ENCODE results near the gene MRM3. TPM values are rescaled to one million over a fixed set of nuclear protein-coding genes. Genes with fewer than 3 reads are reported as not detected.

The MRM3 gene
- total and polyA plus RNA-seq, 2 donors (not counting 3 experiments of a cell fraction or from before 2014, with no cell fraction given) = 17.1 to 19.2 TPM

GRCh38 chr17:802481-802880 lies 20.3 kb downstream of the MRM3 start:
- TF ChIP-seq EZH2 (IDR thresholded peaks at IDR 0.05; ENCODE audit: borderline replicate concordance, low read depth, low read length, severe bottlenecking) (no peak), GATA2 (IDR thresholded peaks at IDR 0.05; ENCODE audit: insufficient read depth, insufficient read length, low read depth, low read length) (no peak), MYC (IDR thresholded peaks at IDR 0.05; ENCODE audit: low read depth, low read length) (no peak), FOS (IDR thresholded peaks at IDR 0.05; ENCODE audit: borderline replicate concordance, insufficient read depth, low read length) (no peak), POLR2AphosphoS5 (IDR thresholded peaks at IDR 0.05; ENCODE audit: insufficient read depth, low read depth, low read length) (no peak), JUN (IDR thresholded peaks at IDR 0.05; ENCODE audit: borderline replicate concordance, insufficient read depth, insufficient read length, low read depth) (no peak), POLR2A (IDR thresholded peaks at IDR 0.05; ENCODE audit: low read depth, low read length) (no peak)
- TF ChIP-seq, protein P1, sequence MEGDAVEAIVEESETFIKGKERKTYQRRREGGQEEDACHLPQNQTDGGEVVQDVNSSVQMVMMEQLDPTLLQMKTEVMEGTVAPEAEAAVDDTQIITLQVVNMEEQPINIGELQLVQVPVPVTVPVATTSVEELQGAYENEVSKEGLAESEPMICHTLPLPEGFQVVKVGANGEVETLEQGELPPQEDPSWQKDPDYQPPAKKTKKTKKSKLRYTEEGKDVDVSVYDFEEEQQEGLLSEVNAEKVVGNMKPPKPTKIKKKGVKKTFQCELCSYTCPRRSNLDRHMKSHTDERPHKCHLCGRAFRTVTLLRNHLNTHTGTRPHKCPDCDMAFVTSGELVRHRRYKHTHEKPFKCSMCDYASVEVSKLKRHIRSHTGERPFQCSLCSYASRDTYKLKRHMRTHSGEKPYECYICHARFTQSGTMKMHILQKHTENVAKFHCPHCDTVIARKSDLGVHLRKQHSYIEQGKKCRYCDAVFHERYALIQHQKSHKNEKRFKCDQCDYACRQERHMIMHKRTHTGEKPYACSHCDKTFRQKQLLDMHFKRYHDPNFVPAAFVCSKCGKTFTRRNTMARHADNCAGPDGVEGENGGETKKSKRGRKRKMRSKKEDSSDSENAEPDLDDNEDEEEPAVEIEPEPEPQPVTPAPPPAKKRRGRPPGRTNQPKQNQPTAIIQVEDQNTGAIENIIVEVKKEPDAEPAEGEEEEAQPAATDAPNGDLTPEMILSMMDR (IDR thresholded peaks at IDR 0.05; ENCODE audit: extremely low read depth in 1 of 2, insufficient read depth in 1 of 2, low read depth in 1 of 2, low read length in 2 of 2) = no peak
- TF ChIP-seq, protein P2, sequence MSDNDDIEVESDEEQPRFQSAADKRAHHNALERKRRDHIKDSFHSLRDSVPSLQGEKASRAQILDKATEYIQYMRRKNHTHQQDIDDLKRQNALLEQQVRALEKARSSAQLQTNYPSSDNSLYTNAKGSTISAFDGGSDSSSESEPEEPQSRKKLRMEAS (IDR thresholded peaks at IDR 0.05; ENCODE audit: insufficient read depth, insufficient read length) = no peak
- no peaks in the 10 kb centered on the region for H4K20me1 ChIP-seq (replicated peaks; ENCODE audit: control insufficient read depth, extremely low read depth, insufficient read depth, low read length)
- dilution Hi-C loops (cut with MboI; ENCODE audit: extremely low pct_ligation_motif_present, low sequenced_read_pairs) (no loop called here), intact Hi-C loops (cut with micrococcal nuclease) (no loop called here)
- DNase-seq (ENCODE audit: low read depth, low spot score) (no peak), FAIRE-seq (no peak)
- H3K9me1 ChIP-seq (replicated peaks; ENCODE audit: control insufficient read depth, extremely low read depth, insufficient read depth, low read length) = no peaks in the 10 kb centered on the region
- H2AFZ ChIP-seq (ENCODE audit: low read depth, low read length) = no peak overlapping the region
- no peaks in the 10 kb centered on the region for H3K9me3 ChIP-seq (replicated peaks; ENCODE audit: control insufficient read depth, insufficient read depth, low read length)
- POLR2A ChIA-PET = no interaction called here
- H3K9ac ChIP-seq (replicated peaks; ENCODE audit: extremely low read depth, insufficient read depth, low read length) = no peak overlapping the region
- H3K4me3 ChIP-seq (replicated peaks in 1 of 3; ENCODE audit: insufficient read depth in 1 of 3, low read depth in 1 of 3, low read length in 3 of 3) = no peak overlapping the region
- H3K4me2 ChIP-seq (ENCODE audit: insufficient read depth, low read length) = no peak overlapping the region
- peaks cover 0 to 11% of the 10 kb centered on the region in 2 experiments for H3K36me3 ChIP-seq (ENCODE audit: control insufficient read depth in 2 of 2, extremely low read depth in 1 of 2, insufficient read depth in 2 of 2, low read length in 2 of 2)
- BruUV-seq (replicated peaks) = no TSS peak
- no peaks in the 10 kb centered on the region for H3K79me2 ChIP-seq (ENCODE audit: control insufficient read depth, insufficient read depth, low read length)
- H3K4me1 ChIP-seq (ENCODE audit: control insufficient read depth, extremely low read depth, insufficient read depth, low read length) = no peaks in the 10 kb centered on the region
- H3K27me3 ChIP-seq (ENCODE audit: control insufficient read depth in 2 of 2, insufficient read depth in 2 of 2, low read length in 2 of 2) = no peaks in the 10 kb centered on the region
- CTCF ChIA-PET = interaction anchor here (15.3 kb wide), 1 partner anchor 177 kb away, joined by 341 read pairs; the partner anchor contains the start of gene NXN
- H3K27ac ChIP-seq (ENCODE audit: insufficient read depth, low read depth, low read length) = no peak overlapping the region
